HPDE6-E6E7 (cell line): ENCODE data around the gene ME2.
"Not testable (repeated sequence)": the region's sequence is repeated elsewhere in the genome, so short reads cannot be mapped to it uniquely, and the experiment has no call there.

Experiments used
- DNase-seq: peaks from one replicate; pipeline ENCODE4 v3.0.0; 2011; ENCODE audit warnings: missing footprints; ENCODE audit errors: extremely low spot score

The ME2 gene

GRCh38 chr18:50861617-50862016 lies 17.3 kb upstream of the ME2 start:
- DNase-seq, result no peak

DNA sequence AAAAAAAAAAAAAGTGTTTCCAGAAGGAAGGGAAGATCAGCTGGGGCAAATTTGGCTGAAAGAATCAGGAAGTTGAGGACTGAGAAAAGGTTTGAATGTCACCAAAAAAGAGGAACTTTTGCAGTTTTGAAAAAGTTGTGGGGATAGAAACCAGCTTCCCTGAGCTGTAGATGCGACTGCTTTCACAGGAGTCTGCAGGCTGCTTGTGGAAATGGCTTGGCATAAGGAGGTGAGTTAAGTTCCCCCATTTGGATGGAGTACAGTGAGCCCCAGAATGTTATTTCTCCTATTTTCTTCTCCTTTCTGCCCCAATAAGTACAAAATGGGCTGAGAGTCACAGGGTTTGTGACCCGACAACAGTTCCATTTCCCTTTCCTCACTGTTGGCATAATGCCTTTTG lies 16.5 kb upstream of the ME2 start:
- no peak for DNase-seq

DNA sequence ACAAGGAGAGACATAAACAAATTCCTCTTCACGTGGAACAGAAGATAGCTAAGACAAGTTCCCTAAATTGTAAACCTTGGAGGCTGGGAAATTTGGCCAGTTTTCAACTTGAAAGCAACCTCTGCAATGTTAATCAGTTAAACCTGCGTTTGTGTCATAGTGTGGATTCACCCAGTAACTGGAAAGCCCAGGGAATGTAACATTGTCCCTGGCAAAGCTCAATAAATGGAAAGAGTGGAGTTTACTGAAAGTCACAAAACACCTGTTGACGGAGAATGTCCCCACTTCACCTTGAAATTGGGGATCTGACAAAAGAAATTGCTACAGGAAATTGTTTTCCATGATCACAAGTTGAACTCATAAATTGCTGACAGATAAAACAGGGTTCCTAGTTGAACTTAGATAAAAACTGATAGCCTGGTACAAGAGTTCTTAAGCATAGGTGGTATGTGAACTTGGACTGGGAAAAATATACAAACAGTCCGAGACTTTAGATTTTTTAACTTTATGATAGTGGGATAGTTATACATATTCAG lies 15.0 kb upstream of the ME2 start:
- DNase-seq, result no peak

GRCh38 chr18:50866765-50867164 lies 12.2 kb upstream of the ME2 start:
- DNase-seq, result no peak

DNA sequence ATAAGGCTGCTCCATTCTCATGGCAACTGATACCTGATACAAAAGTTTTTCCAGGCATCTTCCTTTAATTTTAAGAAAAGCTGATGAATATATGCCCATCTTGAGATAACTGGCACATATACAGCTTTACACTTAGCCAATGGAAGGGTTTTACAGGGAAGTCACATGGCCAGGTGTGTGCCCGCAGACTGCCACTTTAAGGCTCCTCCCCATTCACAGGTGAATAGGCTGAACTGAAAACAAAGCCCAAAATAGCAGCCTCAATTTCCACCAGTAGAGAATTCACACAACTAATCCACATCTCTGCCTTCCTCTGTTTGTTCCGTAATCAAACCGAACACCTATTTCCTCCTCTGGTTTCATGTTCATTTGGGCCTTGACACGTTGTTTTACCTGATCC lies 9.8 kb upstream of the ME2 start:
- DNase-seq, result no peak

- DNase-seq, result peak; percentile 70
These were observed 8.6 kb upstream of the ME2 start for GRCh38 chr18:50870138-50870845.

DNA sequence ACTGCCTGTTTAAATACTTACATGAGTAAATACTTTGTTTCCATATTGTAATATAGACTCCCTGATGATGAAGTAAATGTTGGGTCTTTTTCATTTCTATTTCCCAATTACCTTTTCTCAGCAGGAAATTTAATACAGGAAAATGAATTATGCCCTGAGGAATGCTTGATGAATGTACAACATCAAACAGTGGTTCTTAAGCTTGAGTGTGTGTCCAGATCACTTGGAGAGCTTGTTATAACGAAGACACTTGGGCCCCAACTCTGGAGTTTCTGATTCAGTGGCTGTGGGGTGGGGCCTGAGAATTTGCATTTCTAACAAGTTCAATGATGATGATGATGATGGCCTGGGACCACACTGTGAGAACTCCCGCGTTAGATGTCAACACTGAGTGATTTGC lies 7.1 kb upstream of the ME2 start:
- DNase-seq, result no peak

DNA sequence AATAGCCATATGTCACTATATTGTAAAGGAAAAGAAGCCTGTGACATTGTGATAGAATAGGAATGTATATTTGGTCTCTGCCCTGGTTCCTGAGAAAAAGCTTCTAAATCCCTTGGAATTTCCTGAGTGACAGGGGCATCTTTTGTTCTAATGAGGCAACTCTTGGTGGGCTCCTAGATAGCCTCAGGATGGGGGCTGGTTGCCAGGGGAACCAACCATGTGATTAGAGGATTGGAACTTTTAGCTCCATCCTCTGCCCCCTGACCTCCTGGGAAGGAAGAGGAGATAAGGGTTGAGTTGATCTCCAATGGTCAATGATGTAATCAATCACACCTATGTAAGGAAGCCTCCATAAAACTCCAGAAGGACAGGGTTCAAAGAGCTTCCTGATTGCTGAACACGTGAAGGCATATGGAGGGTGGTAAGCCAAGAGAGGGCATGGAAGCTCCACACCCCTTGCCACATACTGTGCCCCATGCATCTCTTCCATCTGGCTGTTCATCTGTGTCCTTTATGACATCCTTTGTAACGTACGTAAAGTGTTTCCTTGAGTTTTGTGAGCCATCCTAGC lies 2.9 kb upstream of the ME2 start:
- DNase-seq, result no peak

- no peak for DNase-seq
These were observed 1.2 kb upstream of the ME2 start for GRCh38 chr18:50877545-50878265.

DNA sequence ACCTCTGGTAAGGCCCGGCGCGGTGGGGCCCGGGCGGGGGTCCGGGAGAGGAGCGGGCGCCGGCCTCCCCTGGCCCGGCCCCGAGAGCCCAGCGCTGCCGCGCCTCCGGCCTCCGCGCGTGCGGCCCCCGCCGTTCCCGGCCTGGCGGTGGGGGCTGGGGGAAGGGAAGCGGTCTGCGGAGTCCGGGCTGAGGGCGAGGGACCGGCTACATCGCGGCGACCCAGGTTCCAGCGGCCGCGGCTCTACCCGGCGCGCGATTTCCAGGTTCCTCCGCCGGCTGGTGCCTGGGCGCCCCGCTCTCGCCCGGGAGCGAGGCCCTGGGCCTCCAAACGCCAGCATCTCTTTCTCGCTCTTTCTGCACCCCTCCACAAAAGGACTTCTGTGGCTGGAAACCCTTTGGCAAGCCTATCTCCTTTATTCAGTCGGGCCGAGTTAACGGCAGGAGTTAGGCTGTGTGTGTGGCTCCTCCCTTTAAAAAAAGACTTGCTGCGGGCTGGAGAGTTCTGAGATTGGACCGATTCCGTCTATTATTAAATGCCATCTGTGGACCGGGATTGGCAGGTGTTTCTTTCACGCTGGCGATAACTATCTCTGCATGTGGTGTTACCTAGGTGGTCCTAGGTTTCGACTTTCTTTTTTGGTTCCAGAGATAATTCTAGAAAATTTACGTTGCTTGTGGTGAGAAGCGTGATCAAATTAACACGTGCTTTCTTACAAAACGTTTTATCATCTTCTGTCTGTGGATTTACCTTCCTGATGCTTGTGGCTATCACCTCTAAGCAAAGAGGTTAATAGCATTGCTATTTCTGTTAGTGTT lies 592 bp downstream of the ME2 start:
- peak; percentile 33 for DNase-seq

DNA sequence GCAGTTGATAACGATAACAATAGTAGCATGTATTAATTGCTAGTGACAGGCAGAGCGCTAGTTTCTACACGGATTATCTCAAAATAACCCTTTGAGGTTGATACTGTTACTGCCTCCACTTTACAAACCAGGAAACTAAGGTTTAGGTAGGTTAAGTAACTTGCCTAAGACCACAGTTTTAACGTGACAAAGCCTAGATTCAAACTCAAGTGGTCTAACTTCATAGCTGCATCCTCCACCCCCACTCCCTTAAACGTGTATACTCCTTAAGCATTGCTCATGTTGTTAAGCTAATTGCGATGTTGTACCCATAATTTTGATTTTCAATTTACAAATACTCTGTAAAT lies 1.2 kb downstream of the ME2 start:
- DNase-seq, result no peak

GRCh38 chr18:50880944-50881343 lies 2.0 kb downstream of the ME2 start:
- DNase-seq, result not testable (repeated sequence)

- DNase-seq, result no peak
These were observed 8.0 kb downstream of the ME2 start for GRCh38 chr18:50886929-50887328.

- no peak for DNase-seq
These were observed 16.6 kb downstream of the ME2 start for GRCh38 chr18:50895350-50896045.

DNA sequence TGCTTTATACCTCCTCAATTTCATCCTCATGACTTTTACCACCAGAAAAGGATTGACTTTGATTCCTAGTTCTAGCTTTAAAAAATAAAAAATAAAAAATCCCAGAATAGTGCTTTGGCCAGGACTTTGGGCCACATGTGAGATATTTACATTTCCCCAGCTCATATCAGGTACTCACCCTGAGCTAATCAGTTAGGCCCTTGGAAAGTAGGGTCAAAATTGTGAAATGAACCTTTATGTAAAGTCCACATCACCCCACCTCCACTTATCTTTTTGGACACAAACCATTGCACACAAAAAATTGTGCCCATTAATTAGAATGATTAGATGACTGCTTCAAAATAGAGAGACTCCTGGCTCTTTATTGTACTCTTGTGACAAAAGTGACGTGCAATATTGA lies 17.2 kb downstream of the ME2 start:
- no peak for DNase-seq

GRCh38 chr18:50898919-50899318 lies 20.0 kb downstream of the ME2 start:
- no peak for DNase-seq

DNA sequence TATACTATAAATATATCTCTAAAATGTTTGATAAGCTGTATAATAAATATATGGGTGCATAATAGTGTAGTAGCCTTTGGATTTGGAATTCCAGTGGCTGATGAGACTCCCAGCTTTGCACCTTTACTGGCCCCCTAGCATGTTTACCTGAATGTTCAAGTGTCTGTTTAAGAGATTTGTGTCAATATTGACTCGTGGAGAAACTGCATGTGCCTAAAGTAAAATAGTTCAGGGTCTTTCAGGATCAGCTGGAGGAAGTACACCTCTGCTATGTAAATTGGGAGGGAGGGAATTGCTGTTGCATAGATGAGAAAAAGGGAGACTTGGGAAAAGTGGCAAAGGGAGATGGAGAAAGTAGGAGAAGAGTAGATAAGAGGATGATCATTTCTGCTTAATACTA lies 23.9 kb downstream of the ME2 start:
- DNase-seq, result no peak

- DNase-seq, result no peak
These were observed 27.9 kb downstream of the ME2 start for GRCh38 chr18:50906843-50907242.

- no peak for DNase-seq
These were observed 30.3 kb downstream of the ME2 start for GRCh38 chr18:50909261-50909660.

GRCh38 chr18:50911006-50911405 lies 32.1 kb downstream of the ME2 start:
- DNase-seq, result no peak

DNA sequence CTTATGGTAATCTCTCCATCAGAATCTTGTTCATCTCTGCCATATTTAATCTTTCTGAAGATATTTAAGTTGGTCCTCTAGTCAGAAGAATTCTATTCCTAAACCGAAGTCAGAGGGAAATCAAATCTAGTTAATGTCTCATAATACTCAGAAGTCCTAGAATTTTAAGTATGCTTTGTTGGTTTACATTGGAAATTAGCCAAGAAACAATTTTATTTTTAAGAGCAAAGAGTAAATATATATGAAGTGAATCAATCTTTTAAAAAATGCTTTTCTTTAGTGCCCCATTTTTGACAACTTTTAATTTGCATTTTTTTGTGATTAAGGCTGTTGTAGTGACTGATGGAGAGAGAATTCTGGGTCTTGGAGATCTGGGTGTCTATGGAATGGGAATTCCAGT lies 38.1 kb downstream of the ME2 start:
- DNase-seq, result no peak

- no peak for DNase-seq
These were observed 39.2 kb downstream of the ME2 start for GRCh38 chr18:50918153-50918552.
